HEK293T (cell line): ENCODE data around the gene ZNF286A.
"Not testable (repeated sequence)": the region's sequence is repeated elsewhere in the genome, so short reads cannot be mapped to it uniquely, and the experiment has no call there.

Experiments used
- CTCF ChIA-PET: fragments of 350-600 bp; formaldehyde crosslinking; extraction: SDS; loops from one replicate; lab custom pipeline; 2021; ENCODE audit warnings: antibody characterized with exemption, inconsistent platforms; lab: Yijun Ruan, JAX
- POLR2A ChIA-PET: fragments of 350-600 bp; formaldehyde crosslinking; extraction: SDS; loops from one replicate; lab custom pipeline; 2020; ENCODE audit warnings: antibody characterized with exemption, inconsistent platforms; lab: Yijun Ruan, JAX
- DNase-seq: peaks from one replicate; pipeline ENCODE4 v3.0.0; 2012; ENCODE audit warnings: mixed read lengths; ENCODE audit errors: extremely low spot score
- ARNT ChIP-seq: fragments of 450-650 bp; IDR thresholded peaks from 2 replicates; pipeline ENCODE4 v1.6.1; 2017; ENCODE audit warnings: mild to moderate bottlenecking
- BHLHE40 ChIP-seq: fragments of 450-650 bp; IDR thresholded peaks from 2 replicates; pipeline ENCODE4 v1.6.1; 2016; ENCODE audit warnings: mild to moderate bottlenecking, moderate library complexity, borderline replicate concordance
- CTBP1 ChIP-seq: fragments of 450-650 bp; IDR thresholded peaks from 2 replicates; pipeline ENCODE4 v1.6.1; 2016; ENCODE audit warnings: borderline replicate concordance
- ELF4 ChIP-seq: fragments of 450-650 bp; IDR thresholded peaks from 2 replicates; pipeline ENCODE4 v1.6.1; 2017; ENCODE audit warnings: antibody characterized with exemption
- FOXA1 ChIP-seq: fragments of 450-650 bp; IDR thresholded peaks from 2 replicates; pipeline ENCODE4 v1.6.1; 2016; ENCODE audit warnings: mild to moderate bottlenecking
- FOXK2 ChIP-seq: fragments of 450-650 bp; IDR thresholded peaks from 2 replicates; pipeline ENCODE4 v1.6.1; 2016; ENCODE audit warnings: mild to moderate bottlenecking
- FOXM1 ChIP-seq: fragments of 450-650 bp; IDR thresholded peaks from 2 replicates; pipeline ENCODE4 v1.6.1; 2017; ENCODE audit warnings: mild to moderate bottlenecking, borderline replicate concordance
- HDGF ChIP-seq: fragments of 450-650 bp; IDR thresholded peaks from 2 replicates; pipeline ENCODE4 v1.6.1; 2017; ENCODE audit warnings: antibody characterized with exemption, borderline replicate concordance
- L3MBTL2 ChIP-seq: fragments of 450-650 bp; conservative IDR thresholded peaks from 2 replicates; pipeline ENCODE4 v1.6.1; 2016; ENCODE audit warnings: mild to moderate bottlenecking
- LEF1 ChIP-seq: fragments of 450-650 bp; IDR thresholded peaks from 2 replicates; pipeline ENCODE4 v1.6.1; 2017; ENCODE audit warnings: mild to moderate bottlenecking, borderline replicate concordance
- NFRKB ChIP-seq: fragments of 450-650 bp; IDR thresholded peaks from 2 replicates; pipeline ENCODE4 v1.6.1; 2016; ENCODE audit warnings: mild to moderate bottlenecking, moderate library complexity
- SP1 ChIP-seq: fragments of 450-650 bp; IDR thresholded peaks from 2 replicates; pipeline ENCODE4 v1.6.1; 2017
- SUZ12 ChIP-seq: fragments of 450-650 bp; IDR thresholded peaks from 2 replicates; pipeline ENCODE4 v1.6.1; 2016; ENCODE audit warnings: mild to moderate bottlenecking
- TARDBP ChIP-seq: fragments of 450-650 bp; IDR thresholded peaks from 2 replicates; pipeline ENCODE4 v1.6.1; 2016
- ZNF384 ChIP-seq: fragments of 450-650 bp; IDR thresholded peaks from 2 replicates; pipeline ENCODE4 v1.6.1; 2016
- TF ChIP-seq, protein P1 (sequence below): fragments of 450-650 bp; IDR thresholded peaks from 2 replicates; pipeline ENCODE4 v1.6.1; 2016

The ZNF286A gene

DNA sequence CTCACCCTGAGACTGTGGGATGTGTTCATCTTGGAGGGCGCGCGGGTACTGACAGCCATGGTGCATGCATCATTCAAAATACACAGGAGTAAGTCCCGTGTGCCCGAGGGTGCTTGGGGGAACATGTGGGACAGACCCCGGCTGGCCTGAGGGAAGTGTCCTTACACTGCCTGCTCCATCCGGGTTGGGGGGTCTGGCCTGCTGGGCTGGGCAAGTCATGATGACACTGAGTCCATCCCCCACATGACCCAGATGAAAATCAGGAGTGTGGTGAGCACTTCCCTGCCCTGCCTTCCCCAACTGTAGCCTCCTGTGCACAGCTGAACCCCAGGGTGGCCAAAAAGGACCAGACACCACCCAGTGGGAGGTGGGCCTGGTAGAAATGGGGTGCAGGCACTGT is 43.4 kb downstream of the ZNF286A start:
- POLR2A ChIA-PET, result no interaction called here
- DNase-seq, result no peak
- CTCF ChIA-PET, result no interaction called here
- TF ChIP-seq ZNF384 (no peak), NFRKB (no peak), HDGF (no peak), L3MBTL2 (no peak), ELF4 (no peak), ARNT (no peak), BHLHE40 (no peak), TARDBP (no peak), CTBP1 (no peak)
- TF ChIP-seq, protein P1, sequence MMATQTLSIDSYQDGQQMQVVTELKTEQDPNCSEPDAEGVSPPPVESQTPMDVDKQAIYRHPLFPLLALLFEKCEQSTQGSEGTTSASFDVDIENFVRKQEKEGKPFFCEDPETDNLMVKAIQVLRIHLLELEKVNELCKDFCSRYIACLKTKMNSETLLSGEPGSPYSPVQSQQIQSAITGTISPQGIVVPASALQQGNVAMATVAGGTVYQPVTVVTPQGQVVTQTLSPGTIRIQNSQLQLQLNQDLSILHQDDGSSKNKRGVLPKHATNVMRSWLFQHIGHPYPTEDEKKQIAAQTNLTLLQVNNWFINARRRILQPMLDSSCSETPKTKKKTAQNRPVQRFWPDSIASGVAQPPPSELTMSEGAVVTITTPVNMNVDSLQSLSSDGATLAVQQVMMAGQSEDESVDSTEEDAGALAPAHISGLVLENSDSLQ, result no peak

DNA sequence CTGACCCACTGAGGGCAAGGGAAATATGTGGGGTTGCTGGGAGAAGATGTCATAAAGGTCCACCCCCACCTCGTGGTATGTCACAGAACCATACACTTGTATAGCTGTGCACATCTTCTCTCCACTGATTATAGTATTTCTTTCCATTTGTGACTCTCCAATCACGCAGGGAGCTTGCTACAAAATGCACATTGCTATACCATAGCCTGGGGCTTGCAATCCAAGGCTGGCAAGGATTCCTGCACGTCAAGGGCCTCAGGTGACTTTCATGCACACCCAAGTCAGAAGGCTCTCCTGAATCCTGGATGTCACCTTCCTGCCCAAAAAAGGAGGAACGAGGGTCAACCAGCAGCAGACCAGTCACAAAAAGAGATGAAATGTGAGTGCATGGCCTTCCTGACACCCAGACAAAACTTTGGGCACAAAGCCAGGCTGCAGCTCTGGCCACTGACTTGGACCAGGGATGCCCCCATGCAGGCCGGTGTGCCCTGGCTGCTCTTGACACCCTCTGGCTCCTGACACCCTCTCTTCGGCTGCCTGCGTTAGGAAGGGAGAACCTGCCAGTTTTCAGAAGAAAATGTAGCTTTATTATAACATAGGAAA is 44.6 kb downstream of the ZNF286A start:
- ChIA-PET POLR2A (no interaction called here), CTCF (interaction anchor here (0.7 kb wide), 1 partner anchor 163 kb away, joined by 3 read pairs; no protein-coding TSS in a partner anchor)
- TF ChIP-seq FOXM1 (no peak), CTBP1 (no peak), ARNT (no peak), L3MBTL2 (no peak), FOXK2 (no peak), FOXA1 (no peak), BHLHE40 (no peak), SP1 (no peak), ELF4 (no peak), SUZ12 (no peak), LEF1 (no peak)
- TF ChIP-seq, protein P1, result no peak
- DNase-seq, result no peak

DNA sequence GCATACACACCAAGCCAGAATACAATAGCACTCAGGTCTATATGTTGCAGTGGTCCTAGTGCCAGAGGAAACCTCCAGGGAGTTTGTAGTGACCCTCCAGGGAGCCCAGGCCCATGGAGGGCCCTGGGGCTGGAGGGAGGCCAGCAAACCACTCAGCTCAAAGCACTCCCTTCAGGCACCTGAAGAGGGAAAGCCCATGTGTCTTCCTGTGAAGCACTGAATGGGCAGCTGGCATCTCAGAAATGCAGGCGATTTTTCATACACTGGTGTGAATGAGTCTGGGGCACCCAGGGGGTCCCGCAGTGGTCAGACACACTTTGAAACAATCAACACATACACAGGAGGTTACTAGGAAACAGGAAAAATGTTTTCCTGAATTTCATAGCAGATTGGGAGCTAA is 45.3 kb downstream of the ZNF286A start:
- DNase-seq, result no peak
- CTCF ChIA-PET, result interaction anchor here (0.7 kb wide), 1 partner anchor 164 kb away, joined by 3 read pairs; no protein-coding TSS in a partner anchor
- TF ChIP-seq TARDBP (no peak), FOXA1 (no peak), ZNF384 (no peak), LEF1 (no peak), NFRKB (no peak)
- TF ChIP-seq, protein P1, result no peak
- POLR2A ChIA-PET, result no interaction called here

DNA sequence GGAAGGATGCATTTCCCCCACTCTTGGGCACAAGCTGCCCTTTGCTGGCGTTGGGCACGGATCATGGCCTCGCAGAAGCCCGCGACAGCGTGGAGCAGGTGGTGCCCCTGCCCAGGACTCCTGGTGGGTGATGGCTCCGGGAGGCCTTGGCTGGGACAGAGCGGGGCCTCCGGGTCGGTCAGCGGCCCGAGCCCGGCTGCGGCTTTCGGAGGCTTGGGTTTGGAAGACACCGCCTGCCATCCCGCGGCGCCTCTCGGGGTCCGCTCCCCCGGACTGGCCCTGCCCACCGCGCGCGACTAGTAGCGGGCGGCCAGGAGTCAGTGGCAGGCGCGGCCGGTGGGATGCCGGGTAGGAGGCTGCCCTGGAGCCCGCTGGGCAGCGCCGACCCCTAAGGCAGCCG is 49.9 kb downstream of the ZNF286A start:
- CTCF ChIA-PET, POLR2A ChIA-PET, DNase-seq: not testable (repeated sequence)

DNA sequence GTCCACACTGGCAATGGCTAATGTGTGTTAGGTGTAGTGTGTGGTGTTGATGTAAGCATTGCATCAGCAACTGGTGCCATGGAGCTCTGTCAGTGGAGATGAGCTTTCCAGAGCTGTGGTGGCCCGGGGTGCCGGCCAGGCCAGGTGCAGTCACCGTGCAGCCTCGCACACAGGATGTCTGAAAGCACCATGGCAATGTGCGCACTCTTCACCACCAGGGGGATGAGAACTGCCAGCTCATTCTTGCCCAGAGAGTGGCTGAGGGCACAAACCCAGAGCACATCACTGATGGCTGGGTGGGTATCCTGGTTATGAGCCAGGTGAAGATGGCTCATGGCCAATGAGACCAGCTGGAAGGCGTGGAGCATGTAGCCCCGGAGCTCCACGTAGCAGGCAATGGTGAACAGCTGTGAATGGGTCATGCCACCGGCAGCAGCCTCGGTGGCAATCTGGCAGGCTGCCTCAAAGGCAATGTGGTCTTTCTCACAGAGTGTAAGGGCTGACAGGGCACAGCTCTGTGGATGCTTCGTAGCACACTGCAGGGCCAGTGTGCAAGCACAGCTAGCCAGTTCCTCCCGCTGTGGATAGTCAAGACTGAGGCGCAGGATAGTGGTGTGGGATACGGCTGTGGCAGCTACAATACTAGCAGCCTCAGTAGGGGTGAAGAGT is 69.4 kb downstream of the ZNF286A start:
- DNase-seq, POLR2A ChIA-PET, CTCF ChIA-PET: not testable (repeated sequence)
